HG03575 (cell line): ENCODE measurements around the gene CUEDC1.

ENCODE experiments used
- ATAC-seq: cut with Tn5 transposase; IDR thresholded peaks from one replicate; pipeline ENCODE4 v1.9.1; 2021; ENCODE audit not compliant: unreplicated experiment, insufficient number of reproducible peaks, low FRiP score; ENCODE audit errors: extremely low read depth

The CUEDC1 gene

GRCh38 chr17:57871863-57872262 lies 83.3 kb downstream of the CUEDC1 start:
- no peak for ATAC-seq

- ATAC-seq: no peak
Measured at GRCh38 chr17:57871155-57871554, 84.1 kb downstream of the CUEDC1 start.

DNA sequence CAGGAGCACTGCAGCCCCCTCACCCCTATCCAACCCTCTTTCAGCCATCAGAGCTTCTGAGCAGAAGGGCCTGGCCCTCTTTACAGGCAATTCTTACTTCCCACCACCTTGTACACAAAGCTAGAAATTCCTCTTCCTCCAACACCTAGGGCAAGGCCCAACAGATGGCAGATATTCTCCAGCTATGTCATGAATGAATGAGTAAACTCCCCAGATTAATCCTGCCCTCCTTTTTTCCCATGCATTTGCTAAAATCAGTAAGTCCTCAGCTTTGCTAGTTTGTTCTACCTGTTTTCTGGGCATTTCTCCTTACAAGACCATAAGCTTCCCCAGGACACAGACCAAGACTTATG lies 85.0 kb downstream of the CUEDC1 start:
- ATAC-seq: no peak

DNA sequence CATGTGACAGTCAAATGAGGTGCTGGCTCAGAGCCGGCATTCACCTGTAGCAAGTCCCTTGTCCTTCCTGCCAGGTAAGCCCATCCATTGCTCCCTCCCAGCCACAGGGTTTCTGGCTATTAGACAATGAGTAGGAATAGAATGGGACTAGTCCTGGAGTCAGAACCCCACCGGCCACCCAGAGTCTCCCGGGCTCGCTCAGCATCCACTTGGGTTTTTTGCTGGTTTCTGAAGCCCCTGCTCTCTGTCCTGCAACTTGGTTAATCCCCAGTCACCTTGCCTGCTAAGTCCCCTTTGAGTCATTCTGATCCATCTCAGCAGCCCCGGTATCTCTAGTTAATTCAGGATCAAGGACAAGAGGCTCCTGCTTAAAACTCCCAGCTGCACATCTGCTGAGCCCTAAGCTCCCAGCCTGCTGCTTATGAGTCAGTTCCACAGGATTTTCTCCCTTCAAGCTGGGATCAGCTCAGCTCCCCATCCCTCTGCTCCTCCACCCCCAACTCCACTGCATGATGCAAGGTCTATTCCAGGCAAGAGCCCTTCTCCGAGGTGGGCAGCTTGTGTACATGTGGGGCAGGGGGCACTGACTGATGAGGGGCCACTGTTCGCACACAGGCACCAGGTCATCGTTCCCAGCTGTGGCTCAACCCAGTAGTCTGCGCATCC lies 85.5 kb downstream of the CUEDC1 start:
- no peak for ATAC-seq

DNA sequence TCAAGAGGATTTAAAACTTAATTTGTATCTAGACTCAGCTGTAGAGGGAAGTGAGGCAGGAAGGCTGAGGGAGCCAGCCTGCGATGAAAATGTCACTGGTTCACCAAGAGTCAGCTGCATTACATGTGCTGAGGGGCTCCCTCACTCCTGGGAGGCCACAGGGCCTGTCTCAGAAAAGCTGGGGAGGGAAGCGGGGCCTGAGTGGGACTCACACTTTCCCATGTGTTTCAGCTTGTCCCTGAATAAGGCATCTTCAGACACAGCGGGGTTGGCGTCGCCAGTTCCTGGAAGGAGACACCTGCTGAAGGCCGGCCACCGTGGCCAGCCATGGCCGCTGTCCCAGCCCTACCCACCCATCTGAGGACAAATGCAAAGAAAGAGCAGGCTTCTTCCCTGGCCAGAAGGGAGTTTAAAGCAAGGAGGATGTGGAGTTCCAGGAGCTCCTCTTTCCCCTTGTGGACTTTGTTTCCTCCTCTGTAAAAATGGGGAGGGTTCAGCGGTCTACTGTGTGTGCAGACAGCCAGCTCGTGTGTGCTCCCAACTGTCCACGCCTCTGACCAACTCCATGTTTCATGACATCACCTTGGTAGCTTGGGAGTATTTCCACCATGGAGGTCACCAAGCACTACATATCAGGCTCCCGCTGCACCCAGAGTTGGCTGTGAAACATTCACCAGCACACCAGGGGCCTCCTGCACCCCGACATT lies 86.1 kb downstream of the CUEDC1 start:
- ATAC-seq: no peak

- ATAC-seq: no peak
Measured at GRCh38 chr17:57868007-57868909, 87.0 kb downstream of the CUEDC1 start.

GRCh38 chr17:57867126-57867525 lies 88.1 kb downstream of the CUEDC1 start:
- no peak for ATAC-seq

- ATAC-seq: no peak
Measured at GRCh38 chr17:57866723-57867122, 88.5 kb downstream of the CUEDC1 start.

GRCh38 chr17:57866319-57866718 lies 88.9 kb downstream of the CUEDC1 start:
- ATAC-seq: no peak

DNA sequence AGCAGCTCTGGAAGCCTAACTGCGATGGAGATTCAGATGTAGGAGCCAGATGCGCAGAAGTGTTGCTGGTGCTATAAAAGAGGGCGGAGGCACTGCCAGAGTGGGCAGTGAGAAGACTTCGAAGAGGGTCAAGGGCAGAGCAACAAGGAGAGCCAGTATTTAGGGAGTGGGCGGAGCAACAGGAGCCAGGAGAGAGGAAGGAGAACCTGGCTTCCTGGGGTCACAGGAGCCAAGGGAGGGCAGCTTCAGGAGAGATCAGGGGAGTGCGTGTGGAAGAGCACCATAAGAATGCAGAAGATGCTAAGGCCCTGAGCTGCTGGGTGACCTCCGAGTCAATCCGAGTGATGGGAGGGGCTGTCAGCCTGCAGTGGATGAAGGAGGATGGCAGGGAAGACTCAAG lies 90.9 kb downstream of the CUEDC1 start:
- no peak for ATAC-seq

DNA sequence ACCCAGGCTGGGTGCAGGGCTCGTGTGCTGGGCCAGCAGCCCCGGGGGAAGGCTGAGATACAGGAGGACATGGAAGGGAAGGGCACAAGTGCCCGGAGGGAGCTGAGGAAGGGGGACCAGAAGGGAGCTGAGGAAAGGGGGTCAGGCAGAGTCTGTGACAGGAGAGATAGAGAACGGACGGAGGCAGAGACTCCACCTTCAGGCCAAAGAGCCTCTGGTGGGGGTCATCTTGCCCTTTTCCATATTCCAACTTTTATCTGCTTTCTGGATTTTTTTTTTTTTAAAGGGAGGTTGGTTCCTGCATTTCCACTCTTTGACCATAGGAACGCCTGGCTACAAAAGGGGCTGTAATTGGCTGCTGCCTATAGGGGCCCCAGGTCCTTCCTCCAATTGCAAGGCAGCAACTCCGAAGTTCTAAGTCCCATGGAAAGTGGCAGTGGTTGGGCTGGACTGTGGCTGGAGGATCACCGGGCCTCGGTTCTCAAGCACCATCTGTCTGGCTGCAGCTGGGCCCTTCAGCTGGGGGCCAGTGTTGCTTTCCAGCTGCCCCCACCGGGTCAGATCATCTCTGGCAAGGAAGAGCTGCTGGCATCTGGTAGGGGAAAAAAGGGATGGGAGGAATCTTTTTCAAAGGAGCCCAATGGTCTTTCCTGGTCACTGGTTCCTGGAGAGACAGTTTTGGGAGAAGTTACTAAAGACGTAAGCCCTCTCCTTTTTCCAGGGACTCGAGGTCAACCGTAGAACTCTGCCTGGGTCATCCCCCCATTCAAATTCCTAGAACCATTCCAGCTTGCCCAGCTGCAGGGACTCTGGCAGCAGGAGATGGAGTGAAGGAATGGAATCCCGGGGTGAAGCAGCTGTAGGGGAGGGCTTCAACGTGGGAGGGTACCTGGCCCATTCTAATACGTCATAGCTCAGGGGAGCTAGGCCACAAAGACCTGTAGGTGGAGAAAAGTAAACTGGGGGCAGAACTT lies 92.2 kb downstream of the CUEDC1 start:
- ATAC-seq: no peak

DNA sequence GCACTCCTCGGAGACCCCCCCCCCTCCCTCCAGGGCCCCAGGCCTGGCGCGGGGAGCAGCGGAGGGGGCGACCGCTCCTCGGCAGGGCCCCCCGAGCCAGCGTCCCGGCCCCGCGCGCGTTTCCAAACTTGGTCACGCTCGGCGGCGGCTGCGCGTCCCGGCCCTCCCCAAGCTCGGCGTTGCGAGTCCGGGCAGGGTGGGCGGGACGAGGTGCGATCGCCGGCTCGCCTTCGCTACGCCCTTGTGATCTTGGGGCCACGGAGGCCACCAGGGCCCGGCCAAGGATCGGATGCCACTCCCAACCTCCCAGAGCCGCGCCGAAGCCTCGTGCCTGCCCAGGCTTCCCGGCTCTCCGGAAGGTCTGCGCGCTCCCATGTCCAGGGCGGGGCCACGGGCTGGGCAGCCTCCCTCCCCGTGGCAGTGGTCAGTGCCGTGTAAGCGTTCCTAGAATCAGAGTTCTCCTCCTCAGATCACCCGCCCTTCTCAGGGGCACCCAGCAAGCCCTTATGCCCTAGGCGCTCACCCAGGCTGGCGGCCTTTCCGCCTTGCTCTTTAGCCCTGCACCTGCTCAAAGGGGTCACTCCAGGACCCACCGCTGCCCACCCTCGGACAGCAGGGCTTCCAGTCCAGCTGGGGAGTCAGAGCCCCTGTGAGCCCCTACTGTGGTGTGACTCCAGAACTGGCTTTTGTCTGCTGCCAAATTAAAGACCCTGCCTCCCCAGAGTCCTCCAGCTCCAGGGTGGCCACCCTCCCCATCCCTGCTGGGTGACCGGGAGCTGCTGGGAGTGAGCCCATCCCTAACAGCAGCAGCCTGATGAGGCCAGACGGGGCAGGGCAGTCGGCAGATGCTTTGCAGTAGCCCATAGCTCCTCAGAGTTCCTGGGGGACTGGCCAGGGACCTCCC lies 93.2 kb downstream of the CUEDC1 start:
- ATAC-seq: no peak

DNA sequence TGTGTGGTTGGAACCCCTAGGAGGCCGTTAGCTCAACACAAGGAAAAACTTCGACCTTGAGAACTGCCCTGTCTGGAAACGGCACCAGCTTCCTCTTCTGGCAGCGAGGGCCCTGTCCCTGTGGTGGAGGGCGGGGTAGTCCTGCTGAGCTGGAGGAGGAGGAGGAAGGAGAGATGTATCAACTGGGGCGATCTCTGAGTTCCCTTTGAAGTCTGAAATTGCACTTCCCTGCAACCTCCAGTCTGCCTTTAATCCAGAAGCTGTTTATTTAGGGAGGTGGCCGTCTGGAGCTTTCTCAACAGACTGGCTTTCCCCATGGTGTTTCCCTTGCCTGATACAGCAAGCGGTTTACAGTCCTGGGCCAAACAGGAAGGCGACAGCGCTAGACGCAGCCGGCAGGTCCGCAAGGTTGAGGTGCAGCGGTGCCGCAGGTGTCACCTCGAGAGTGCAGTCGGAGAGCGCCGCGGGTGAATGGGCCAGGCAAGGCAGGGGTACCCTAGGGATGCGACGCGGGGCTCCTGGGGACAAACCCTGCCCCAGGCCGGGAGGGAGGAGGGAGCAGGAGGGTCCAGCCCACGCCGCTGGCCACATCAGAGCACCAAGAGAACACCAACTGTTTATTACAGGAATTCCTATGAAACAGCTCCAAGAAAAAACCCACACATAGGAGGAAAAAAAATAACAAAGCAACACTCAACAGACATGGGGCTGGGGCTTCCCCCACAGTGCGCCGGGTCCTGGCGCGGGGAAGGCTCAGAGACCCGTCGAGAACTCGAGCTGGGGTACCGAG lies 94.0 kb downstream of the CUEDC1 start:
- ATAC-seq: no peak

DNA sequence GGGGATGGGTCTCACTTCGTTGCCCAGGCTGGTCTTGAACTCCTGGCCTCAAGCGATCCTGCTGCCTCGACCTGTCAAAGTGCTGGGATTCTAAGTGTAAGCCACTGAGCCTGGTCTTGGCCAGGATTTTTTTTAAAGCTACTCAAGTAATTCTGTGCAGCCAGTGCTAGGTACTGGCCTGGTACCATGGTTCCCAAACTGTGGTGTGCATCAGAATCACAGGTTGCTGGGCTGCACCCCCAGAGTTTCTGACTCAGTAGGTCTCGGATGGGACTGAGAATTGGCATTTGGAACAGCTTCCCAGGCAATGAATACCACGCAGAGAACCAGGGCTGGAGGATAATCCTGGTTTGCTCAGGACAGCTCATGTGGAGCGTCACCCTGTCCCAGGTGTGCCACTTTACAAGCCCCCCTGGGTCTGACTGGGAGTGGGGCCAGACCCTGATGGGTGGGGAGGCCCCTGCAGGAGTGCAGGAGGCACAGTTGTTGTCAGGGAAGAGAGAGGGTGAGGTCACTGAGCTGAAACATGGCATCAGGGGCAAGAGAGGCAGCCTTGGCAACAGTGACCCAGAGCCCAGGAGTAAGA lies 94.7 kb downstream of the CUEDC1 start:
- ATAC-seq: no peak

GRCh38 chr17:57859601-57860413 lies 95.4 kb downstream of the CUEDC1 start:
- ATAC-seq: no peak

- ATAC-seq: no peak
Measured at GRCh38 chr17:57858838-57859237, 96.4 kb downstream of the CUEDC1 start.
